GM12878 (cell line): Measurements from ENCODE around the gene PODN. TPM values are rescaled to one million over a fixed set of nuclear protein-coding genes. Genes with fewer than 3 reads are reported as not detected.

Source experiments
- ATAC-seq: fragments of 200-7000 bp; cut with Tn5 transposase; 3 replicates; pipeline ENCODE4 v1.9.1; 2020; ENCODE audit warnings: mild to moderate bottlenecking, moderate library complexity
- BruUV-seq: library from RNA; stranded (reverse); fragments of 400-500 nt; replicated peaks from 2 replicates; lab custom pipeline; 2021; lab: Mats Ljungman, UMichigan
- CTCF ChIA-PET: fragments of 300-600 bp; sonication (Branson Sonifier 250); formaldehyde crosslinking; extraction: SDS; loops from one replicate; lab custom pipeline; 2021; ENCODE audit warnings: inconsistent platforms; lab: Yijun Ruan, JAX
- POLR2A ChIA-PET: fragments of 350-600 bp; formaldehyde crosslinking; extraction: SDS; loops from one replicate; lab custom pipeline; 2021; ENCODE audit warnings: inconsistent platforms; lab: Charles Lee
- RAD21 ChIA-PET: fragments of 300-600 bp; sonication (Branson Sonifier 250); formaldehyde crosslinking; loops from one replicate; lab custom pipeline; 2023; ENCODE audit warnings: antibody characterized with exemption; ENCODE audit not compliant: unreplicated experiment; lab: Charles Lee
- SMC1A ChIA-PET: fragments of 300-600 bp; sonication (Branson Sonifier 250); formaldehyde crosslinking; loops from one replicate; lab custom pipeline; 2023; ENCODE audit not compliant: unreplicated experiment, uncharacterized antibody; lab: Charles Lee
- DNase-seq: peaks from one replicate; pipeline ENCODE4 v3.0.0-alpha.2; 2011; ENCODE audit warnings: low read depth, low spot score
- FAIRE-seq: peaks from 3 replicates; lab custom pipeline; 2011; peaks lifted over from hg19 to GRCh38; lab: Jason Lieb, UNC
- H2AFZ ChIP-seq: 2 replicates; pipeline ENCODE4 v1.6.0; 2011; ENCODE audit warnings: low read depth, low read length, control low read depth; ENCODE audit not compliant: control insufficient read depth
- H3K27ac ChIP-seq: 2 replicates; pipeline ENCODE4 v1.5.1; 2011; ENCODE audit warnings: control low read depth; ENCODE audit not compliant: control insufficient read depth, insufficient read depth
- H3K27me3 ChIP-seq, 2 experiments: replicated peaks in 1 of 2; 2 replicates each; pipeline versions ENCODE4 v1.6.0 to v1.6.1; 2011; ENCODE audit warnings: low read length in 1 of 2; ENCODE audit not compliant: control insufficient read depth in 2 of 2, insufficient read depth in 2 of 2
- H3K36me3 ChIP-seq, 2 experiments: 2 replicates each; pipeline ENCODE4 v1.5.1; 2011; ENCODE audit warnings: low read length in 1 of 2; ENCODE audit not compliant: control insufficient read depth in 2 of 2, insufficient read depth in 2 of 2
- H3K4me1 ChIP-seq: 2 replicates; pipeline ENCODE4 v1.6.1; 2011; ENCODE audit warnings: mild to moderate bottlenecking, low read length, moderate library complexity, mixed read lengths; ENCODE audit not compliant: control insufficient read depth, insufficient read depth
- H3K4me2 ChIP-seq: 2 replicates; pipeline ENCODE4 v1.6.0; 2011; ENCODE audit warnings: control low read depth; ENCODE audit not compliant: control insufficient read depth, insufficient read depth
- H3K4me3 ChIP-seq: fragments of 200-600 bp; sonication (generic); 2 replicates; pipeline ENCODE4 v1.5.1; 2016
- H3K79me2 ChIP-seq: 2 replicates; pipeline ENCODE4 v1.6.0; 2011; ENCODE audit warnings: low read length; ENCODE audit not compliant: control insufficient read depth, insufficient read depth
- H3K9ac ChIP-seq: 2 replicates; pipeline ENCODE4 v1.8.0; 2011; ENCODE audit warnings: low read length, control low read depth, mixed read lengths; ENCODE audit not compliant: control insufficient read depth, insufficient read depth
- H3K9me3 ChIP-seq: replicated peaks from 3 replicates; pipeline ENCODE4 v1.5.1; 2011; ENCODE audit warnings: mild to moderate bottlenecking, low read length; ENCODE audit not compliant: control insufficient read depth, insufficient read depth
- H4K20me1 ChIP-seq: 2 replicates; pipeline ENCODE4 v1.6.0; 2011; ENCODE audit not compliant: control insufficient read depth, insufficient read depth
- CUX1 ChIP-seq: IDR thresholded peaks from 2 replicates; pipeline ENCODE4 v1.6.1; 2012; ENCODE audit warnings: improper control_type of control experiment, low read depth, low read length; ENCODE audit not compliant: insufficient replicate concordance
- ELK1 ChIP-seq: IDR thresholded peaks from 2 replicates; pipeline ENCODE4 v1.6.1; 2012; ENCODE audit warnings: low read depth, low read length, improper control_type of control experiment
- GATAD2B ChIP-seq: fragments of 450-650 bp; conservative IDR thresholded peaks from 2 replicates; pipeline ENCODE4 v1.6.1; 2017; ENCODE audit warnings: low read depth, mild to moderate bottlenecking, moderate library complexity
- MTA3 ChIP-seq: IDR thresholded peaks from 2 replicates; pipeline ENCODE4 v1.6.1; 2012; ENCODE audit warnings: low read length, inconsistent platforms, borderline replicate concordance
- PKNOX1 ChIP-seq: fragments of 450-650 bp; IDR thresholded peaks from 2 replicates; pipeline ENCODE4 v1.6.1; 2016; ENCODE audit warnings: mild to moderate bottlenecking
- RFX5 ChIP-seq: IDR thresholded peaks from 2 replicates; pipeline ENCODE4 v1.6.1; 2011; ENCODE audit warnings: low read depth, low read length, improper control_type of control experiment
- ZNF274 ChIP-seq: IDR thresholded peaks from one replicate; pipeline ENCODE4 v1.8.0; 2011; ENCODE audit not compliant: insufficient read length, insufficient read depth
- ZNF592 ChIP-seq: fragments of 450-650 bp; IDR thresholded peaks from 2 replicates; pipeline ENCODE4 v1.6.1; 2017; ENCODE audit warnings: mild to moderate bottlenecking, moderate library complexity
- ZZZ3 ChIP-seq: IDR thresholded peaks from 2 replicates; pipeline ENCODE4 v1.6.1; 2011; ENCODE audit warnings: low read depth; ENCODE audit not compliant: control insufficient read depth, insufficient read length
- WGBS: methylation state at CpG from one replicate; pipeline ENCODE4 v1.1.6; 2016; ENCODE audit warnings: low lambda C conversion rate; ENCODE audit not compliant: insufficient replicate concordance, insufficient coverage; ENCODE audit errors: missing lambda C conversion rate; 5-methylcytosine and 5-hydroxymethylcytosine counted together
- in situ Hi-C: fragments of 300-500 bp; cut with MboI; formaldehyde crosslinking; loops from 9 replicates; pipeline ENCODE4 v1.14.3; 2018; ENCODE audit warnings: mixed read lengths
- intact Hi-C: fragments of 100-400 bp; cut with micrococcal nuclease; formaldehyde crosslinking; loops from one replicate; pipeline ENCODE4 v1.14.2; 2022; ENCODE audit not compliant: unreplicated experiment
- polyA plus RNA-seq, 11 experiments: library from polyadenylated mRNA; depleted of rRNA in 4 of 11; unstranded in 6 of 11; stranded (reverse) in 5 of 11; fragments of >200 nt; fragmentation: Nextera tagmentation in 4 of 11; fragmentation: Illumina TruSeq in 1 of 11; extraction: Ambion mirVana in 4 of 11; extraction: Trizol in 1 of 11; gene quantifications; 1 replicate in 1 of 11; 2 replicates in 10 of 11; pipeline versions ENCODE4 v1.2.1 to v1.2.3, GENCODE V29; 2011 to 2016; ENCODE audit warnings: inconsistent platforms in 2 of 11, missing spikeins in 2 of 11, low read depth in 1 of 11
- total RNA-seq, 4 experiments: library from RNA; depleted of rRNA in 3 of 4; stranded (reverse); fragments of >200 nt in 3 of 4; fragmentation: Illumina TruSeq in 1 of 4; extraction: Trizol in 1 of 4; gene quantifications; 2 replicates each; pipeline versions ENCODE4 v1.2.1 to v1.2.3, GENCODE V29; 2013 to 2021

PODN gene
- total and polyA plus RNA-seq, 10 of the 15 experiments (the other 5 are each of a cell fraction or from before 2014, with no cell fraction given), result 0.10 TPM; not detected in 9

GRCh38 chr1:53051676-53052075 is 10.3 kb upstream of the PODN start:
- FAIRE-seq, result no peak
- POLR2A ChIA-PET, result no interaction called here
- TF ChIP-seq GATAD2B (no peak), PKNOX1 (no peak), RFX5 (no peak), MTA3 (no peak), CUX1 (no peak), ZNF274 (no peak), ZZZ3 (no peak), ZNF592 (no peak), ELK1 (no peak)

More at GRCh38 chr1:53051676-53052075, 10.3 kb upstream of the PODN start:
- no peak for DNase-seq
- Histone ChIP-seq H3K27me3 (no peaks in the 10 kb centered on the region), H4K20me1 (no peaks in the 10 kb centered on the region), H3K27ac (no peak overlapping the region), H3K36me3 (peaks cover 2 to 7% of the 10 kb centered on the region in 2 experiments; a peak in 3 of 4 replicates), H3K9ac (no peak overlapping the region), H3K4me2 (no peak overlapping the region), H3K9me3 (no peaks in the 10 kb centered on the region), H2AFZ (no peak overlapping the region), H3K4me3 (no peak overlapping the region), H3K4me1 (no peaks in the 10 kb centered on the region), H3K79me2 (no peaks in the 10 kb centered on the region)
- intact Hi-C loops (no loop called here), in situ Hi-C loops (no loop called here)
- ChIA-PET RAD21 (no interaction called here), SMC1A (no interaction called here), CTCF (no interaction called here)
- BruUV-seq, result no TSS peak
- no peak for ATAC-seq
- 0% methylated on average over 1 of the region's 1 CpG for WGBS
